GM13977 (cell line): ENCODE data around the gene DNPEP.
A peak's percentile ranks its signal among the peaks of the same experiment; 100 is the strongest.

ENCODE experiments used
- DNase-seq: peaks from one replicate; pipeline ENCODE4 v3.0.0; 2012; ENCODE audit warnings: low spot score
- CTCF ChIP-seq: IDR thresholded peaks from 2 replicates; pipeline ENCODE4 v1.5.1; 2012; ENCODE audit warnings: mild to moderate bottlenecking, control low read depth; ENCODE audit not compliant: insufficient read depth; ENCODE audit errors: extremely low read depth, missing control alignments
- in situ Hi-C: fragments of 300-500 bp; cut with MboI; formaldehyde crosslinking; loops from one replicate; pipeline ENCODE4 v1.12.0; 2022; ENCODE audit warnings: low sequenced_read_pairs, low pct_unique_long_range_greater_than_20kb, mixed read lengths, inconsistent platforms; ENCODE audit not compliant: unreplicated experiment

The DNPEP gene

GRCh38 chr2:219405958-219406860 is 18.5 kb upstream of the DNPEP start:
- in situ Hi-C loops = loop anchor here (10.0 kb wide), 1 partner anchor 129 kb away; no protein-coding TSS in a partner anchor
- no peak for TF ChIP-seq CTCF
- DNase-seq = no peak

- no peak for DNase-seq
- in situ Hi-C loops = loop anchor here (10.0 kb wide), 1 partner anchor 129 kb away; no protein-coding TSS in a partner anchor
- TF ChIP-seq CTCF = no peak
Observed at GRCh38 chr2:219405451-219405850, 17.7 kb upstream of the DNPEP start.

- TF ChIP-seq CTCF = no peak
- in situ Hi-C loops = loop anchor here (10.0 kb wide), 1 partner anchor 130 kb away; no protein-coding TSS in a partner anchor
- DNase-seq = no peak
Observed at GRCh38 chr2:219404954-219405353, 17.2 kb upstream of the DNPEP start.

GRCh38 chr2:219404291-219404910 is 16.7 kb upstream of the DNPEP start:
- TF ChIP-seq CTCF = no peak
- in situ Hi-C loops = loop anchor here (10.0 kb wide), 1 partner anchor 130 kb away; no protein-coding TSS in a partner anchor
- no peak for DNase-seq

GRCh38 chr2:219403861-219404260 is 16.1 kb upstream of the DNPEP start:
- in situ Hi-C loops = loop anchor here (10.0 kb wide), 1 partner anchor 131 kb away; no protein-coding TSS in a partner anchor
- TF ChIP-seq CTCF = no peak
- no peak for DNase-seq

- in situ Hi-C loops = loop anchor here (10.0 kb wide), 1 partner anchor 132 kb away; no protein-coding TSS in a partner anchor
Observed at GRCh38 chr2:219402665-219403515, 15.2 kb upstream of the DNPEP start.

More at GRCh38 chr2:219402665-219403515, 15.2 kb upstream of the DNPEP start:
- DNase-seq = peak; percentile 82
- TF ChIP-seq CTCF = peak; percentile 87
